Measurements from ENCODE around the gene XKR3.
"Not testable (repeated sequence)": the region's sequence is repeated elsewhere in the genome, so short reads cannot be mapped to it uniquely, and the experiment has no call there.

The XKR3 gene

DNA sequence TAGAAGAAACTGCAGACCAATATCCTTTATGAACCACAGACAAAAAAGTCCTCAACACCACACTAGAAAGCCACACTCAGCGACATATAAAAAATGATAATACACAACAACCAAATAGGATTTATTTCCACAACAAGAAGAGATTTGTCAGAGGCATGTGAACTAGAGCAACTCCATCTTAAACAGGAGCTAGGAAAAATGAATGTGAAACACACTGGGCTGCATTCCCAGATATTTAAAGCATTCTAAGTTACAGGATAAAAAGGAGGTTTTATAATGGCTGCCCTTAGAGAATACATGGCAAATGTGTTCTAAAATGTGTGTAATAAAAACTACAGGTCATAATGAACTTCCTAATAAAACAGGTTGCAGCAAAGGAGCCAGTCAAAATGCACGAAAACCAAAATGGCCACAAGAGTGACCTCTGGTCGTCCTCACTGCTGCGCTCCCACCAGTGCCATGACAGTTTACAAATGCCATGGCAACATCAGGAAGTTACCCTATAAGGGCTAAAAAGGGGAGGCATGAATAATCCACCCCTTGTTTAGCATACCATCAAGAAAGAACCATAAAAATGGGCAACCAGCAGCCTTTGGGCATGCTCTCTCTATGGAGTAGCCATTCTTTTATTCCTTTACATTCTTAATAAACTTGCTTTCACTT, 21.8 kb downstream of the XKR3 start:
- no peak for DNase-seq

DNA sequence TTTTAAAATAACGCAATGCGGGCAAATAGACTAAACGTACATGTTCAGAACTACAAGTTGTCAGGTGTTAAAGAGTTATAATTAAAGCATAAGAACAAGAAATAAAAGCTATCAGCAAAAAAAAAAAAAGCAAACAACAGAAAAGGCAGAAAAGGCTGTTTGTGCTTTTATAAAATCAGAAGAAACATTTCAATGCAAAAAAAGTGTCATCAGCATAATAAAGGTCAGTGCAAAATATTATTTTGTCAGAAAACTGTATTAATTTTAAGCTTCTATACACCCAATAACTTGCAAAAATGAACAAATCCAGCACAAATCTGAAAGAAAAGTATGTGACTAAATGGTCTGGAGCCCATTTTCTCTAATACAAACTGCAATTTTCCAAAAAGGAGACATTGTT, 23.6 kb downstream of the XKR3 start:
- DNase-seq: no peak

DNA sequence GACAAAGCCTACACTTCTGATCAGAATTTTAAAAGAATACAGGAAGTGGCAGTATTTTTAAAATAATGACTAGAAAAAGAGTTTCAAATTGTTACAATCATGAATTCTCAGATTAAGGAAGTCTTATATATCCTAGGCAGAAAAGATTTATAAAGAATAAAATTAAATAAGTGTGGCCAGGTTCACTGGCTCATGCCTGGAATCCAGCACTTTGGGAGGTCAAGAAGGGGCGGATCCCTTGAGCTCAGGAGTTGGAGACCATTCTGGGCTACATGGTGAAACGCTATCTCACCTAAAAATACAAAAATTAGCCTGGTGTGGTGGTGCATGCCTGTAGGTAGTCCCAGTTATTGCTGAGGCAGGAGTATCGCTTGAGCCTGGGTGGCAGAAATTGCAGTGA, 24.1 kb downstream of the XKR3 start:
- DNase-seq: no peak

DNA sequence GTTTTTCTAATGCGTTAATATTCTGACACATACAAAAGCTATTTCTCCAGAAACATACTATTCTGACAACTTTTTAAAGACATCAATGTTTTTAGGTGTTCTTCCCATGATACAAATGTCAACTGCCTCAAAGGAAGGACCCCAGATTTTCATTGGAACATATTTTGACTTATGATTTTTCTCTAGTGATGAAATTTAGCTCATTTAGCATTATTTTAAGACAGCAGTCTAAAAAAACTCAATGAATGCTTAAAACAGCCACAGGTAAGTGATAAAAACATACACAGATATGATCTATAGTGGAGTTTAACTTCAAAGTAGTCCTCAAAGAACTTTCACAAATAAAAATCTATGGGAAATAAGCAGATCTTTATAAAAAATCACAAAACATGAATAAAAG, 24.9 kb downstream of the XKR3 start:
- DNase-seq: no peak

DNA sequence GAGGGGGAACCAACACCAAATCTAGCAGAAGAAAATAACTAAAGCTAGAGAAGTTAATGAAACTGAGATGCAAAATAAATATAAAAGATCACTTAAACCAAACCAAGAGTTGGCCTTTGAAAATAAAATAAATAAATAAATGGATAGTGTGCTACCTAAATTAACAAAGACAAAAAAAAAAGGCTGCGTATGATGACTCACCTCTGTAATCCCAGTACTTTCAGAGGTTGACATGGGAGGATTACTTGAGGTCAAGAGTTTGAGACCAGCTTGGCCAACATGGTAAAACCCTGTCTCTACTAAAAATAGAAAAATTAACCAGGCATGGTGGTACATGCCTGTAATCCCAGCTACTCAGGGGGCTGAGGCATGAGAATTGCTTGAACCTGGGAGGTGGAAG, 29.7 kb downstream of the XKR3 start:
- DNase-seq: not testable (repeated sequence)

DNA sequence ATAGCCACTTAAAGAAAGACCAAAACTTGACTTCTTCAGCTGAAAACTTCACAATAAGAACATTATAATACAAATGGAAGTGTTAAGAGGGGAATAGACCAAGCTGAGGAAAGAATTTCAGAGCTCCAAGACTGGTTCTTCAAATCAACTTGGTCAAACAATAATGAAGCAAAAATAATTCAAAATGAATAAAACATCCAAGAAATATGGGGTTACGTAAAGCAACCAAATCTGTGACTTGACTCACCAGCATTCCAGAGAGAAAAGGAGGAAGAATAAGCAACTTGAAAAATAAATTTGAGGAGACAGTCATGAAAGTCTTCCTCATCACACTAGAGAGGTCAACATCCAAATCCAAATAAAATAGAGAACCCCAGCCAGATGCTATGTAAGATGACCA, 31.4 kb downstream of the XKR3 start:
- DNase-seq: no peak

DNA sequence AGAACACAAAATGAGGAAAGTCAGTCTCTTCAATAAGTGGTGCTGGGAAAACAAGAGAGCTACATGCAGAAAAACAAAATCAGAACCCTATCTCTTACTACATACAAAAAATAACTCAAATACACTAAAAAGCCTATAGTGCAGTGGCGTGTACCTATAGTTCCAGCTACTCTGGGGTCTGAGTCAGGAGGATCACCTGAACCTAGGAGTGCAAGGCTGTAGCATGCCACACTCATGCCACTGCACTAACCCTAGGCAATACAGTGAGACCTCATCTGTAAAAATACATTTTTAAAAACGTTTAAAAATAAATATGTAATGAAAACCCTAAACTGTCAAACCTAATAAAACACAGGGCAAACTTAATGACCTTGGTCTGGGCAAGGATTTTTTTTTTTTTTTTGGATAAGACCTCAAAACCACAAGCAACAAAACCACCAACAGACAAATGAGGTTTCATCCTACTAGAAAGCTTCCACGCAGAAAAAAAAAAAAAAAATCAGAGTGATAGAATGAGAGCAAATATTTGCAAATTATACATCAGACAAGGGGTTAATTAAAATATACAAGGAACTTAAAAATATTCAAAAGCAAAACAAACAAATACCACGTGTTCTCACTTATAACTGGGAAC, 35.2 kb downstream of the XKR3 start:
- no peak for DNase-seq

DNA sequence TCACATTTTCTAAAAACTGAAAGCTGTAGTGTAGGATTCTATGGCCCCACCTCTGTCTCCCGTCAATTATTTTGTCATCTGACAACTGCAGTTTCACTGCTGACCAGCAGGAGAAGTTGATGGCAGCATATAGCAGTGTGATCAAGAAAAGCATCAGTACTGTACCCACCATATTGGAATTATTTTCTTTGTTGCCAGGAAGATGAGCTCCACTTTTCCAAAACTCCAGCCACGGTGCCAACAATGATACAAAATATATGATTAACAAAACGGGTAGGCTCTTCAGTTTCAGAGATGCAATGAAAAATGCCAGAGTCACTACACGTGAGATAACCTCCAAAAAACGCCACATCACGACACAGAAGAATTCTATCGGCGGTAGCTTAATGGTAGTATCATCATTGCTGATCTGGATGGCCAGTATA, 41.3 kb downstream of the XKR3 start:
- no peak for DNase-seq

DNA sequence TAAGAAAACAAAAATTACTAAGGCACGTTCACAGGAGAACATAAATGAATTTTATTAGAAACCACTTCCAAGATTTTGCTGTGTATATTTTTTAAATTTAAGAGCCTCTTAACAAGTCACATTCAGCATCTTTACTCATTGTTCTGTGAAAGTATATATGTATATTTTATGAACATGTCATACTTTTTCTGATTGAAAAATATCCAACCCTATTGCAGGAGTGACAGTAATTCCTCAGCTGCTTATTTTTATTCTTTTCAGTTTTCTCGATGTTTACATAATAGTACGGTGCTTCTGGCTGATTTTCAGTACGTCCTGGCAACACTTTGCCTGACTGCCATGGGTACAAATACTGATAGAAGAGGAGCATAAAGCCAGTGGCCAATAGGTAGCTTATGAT, 41.8 kb downstream of the XKR3 start:
- DNase-seq: no peak

DNA sequence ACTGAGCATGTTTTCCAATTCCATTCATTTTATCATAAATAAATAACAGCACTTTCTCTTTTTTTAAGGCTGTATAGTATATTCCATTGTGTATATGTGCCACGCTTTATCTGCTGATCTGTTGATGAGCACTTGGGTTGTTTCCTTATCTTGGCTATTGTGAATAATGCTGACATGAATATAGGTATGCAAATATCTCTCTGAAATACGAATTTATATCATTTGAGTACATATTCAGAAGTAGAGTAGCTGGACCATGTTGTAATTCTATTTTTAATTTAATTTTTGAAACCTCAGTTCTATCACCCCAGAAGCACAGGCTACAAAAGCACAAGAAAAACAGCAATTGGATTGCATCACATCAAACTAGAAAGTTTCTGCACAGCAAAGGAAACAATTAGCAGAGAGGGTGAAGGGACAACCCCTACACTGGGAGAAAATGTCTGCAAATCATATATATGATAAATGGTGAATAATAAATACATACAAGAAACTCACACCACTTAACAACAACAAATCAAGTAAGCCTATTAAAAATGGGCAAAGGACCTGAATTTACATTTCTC, 43.4 kb downstream of the XKR3 start:
- no peak for DNase-seq

DNA sequence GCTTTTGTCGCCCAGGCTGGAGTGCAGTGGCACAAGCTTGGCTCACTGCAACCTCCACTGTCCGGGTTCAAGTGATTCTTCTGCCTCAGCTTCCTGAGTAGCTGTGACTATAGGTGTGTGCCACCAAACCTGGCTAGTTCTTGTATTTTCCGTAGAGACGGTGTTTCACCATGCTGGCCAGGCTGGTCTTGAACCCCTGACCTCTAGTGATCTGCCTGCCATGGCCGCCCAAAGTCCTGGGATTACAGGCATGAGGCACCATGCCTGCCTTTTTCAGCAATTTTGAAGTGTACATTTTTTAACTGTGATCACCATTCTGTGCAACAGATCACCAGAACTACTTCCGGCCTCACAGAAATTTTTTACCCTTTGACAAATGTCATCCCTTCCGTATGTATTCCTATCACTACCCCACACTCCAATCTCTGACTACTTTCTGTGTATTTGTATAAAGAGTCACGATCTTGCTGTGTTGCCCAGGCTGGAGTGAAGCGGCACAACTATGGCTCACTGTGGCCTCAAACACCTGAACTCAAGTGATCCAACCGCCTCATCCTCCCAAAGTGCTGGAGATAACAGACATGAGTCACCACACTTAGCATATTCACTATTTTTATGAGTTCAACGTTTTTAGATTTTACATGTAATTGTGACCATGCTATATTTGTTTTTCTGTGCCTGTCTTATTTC, 44.0 kb downstream of the XKR3 start:
- no peak for DNase-seq

DNA sequence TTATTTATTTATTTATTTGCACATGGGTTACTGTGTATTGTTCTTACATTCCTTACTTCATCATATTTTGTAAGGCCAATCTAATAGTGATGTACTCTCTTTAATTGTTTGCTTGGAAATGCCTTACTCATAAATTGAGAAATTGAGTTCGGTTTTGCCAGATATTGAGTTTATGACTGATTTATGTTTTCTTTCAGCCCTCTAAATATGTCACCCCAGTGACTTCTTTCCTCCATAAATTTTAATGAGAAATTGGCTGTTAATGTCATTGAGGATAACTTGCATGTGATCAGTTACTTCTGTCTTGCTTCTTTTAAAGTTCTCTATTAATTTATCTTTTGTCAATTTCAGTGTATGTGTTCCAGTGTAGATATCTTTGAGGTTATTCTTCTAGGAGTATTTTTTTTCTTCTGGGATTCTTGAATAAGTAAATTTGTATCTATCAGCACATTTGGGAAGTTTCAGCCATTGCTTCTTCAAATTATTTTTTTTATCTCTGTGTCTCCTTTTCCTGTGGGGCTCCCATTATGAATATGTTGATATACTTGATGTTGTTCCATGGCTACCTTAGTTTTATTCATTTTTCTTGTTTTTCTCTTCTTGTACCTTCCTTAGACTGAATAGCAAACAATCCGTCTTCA, 47.8 kb downstream of the XKR3 start:
- no peak for DNase-seq

DNA sequence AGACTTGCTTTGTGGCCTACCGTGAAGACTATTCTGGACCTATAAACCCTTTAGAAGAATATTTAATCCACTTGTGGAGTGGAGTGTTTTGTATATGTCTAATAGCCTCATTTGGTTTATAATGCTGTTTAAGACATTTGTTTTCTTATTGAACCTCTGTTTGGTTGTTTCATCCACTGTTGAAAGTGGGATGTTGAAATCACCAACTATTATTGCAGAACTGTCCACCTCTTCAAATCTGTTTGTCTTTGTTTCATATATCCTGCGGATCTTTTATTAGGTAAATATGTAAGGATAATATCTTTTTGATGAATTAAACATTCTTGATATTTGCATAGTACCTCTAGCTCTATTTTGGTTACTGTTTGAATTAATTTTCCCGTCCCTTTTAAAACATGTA, 49.1 kb downstream of the XKR3 start:
- DNase-seq: no peak

DNA sequence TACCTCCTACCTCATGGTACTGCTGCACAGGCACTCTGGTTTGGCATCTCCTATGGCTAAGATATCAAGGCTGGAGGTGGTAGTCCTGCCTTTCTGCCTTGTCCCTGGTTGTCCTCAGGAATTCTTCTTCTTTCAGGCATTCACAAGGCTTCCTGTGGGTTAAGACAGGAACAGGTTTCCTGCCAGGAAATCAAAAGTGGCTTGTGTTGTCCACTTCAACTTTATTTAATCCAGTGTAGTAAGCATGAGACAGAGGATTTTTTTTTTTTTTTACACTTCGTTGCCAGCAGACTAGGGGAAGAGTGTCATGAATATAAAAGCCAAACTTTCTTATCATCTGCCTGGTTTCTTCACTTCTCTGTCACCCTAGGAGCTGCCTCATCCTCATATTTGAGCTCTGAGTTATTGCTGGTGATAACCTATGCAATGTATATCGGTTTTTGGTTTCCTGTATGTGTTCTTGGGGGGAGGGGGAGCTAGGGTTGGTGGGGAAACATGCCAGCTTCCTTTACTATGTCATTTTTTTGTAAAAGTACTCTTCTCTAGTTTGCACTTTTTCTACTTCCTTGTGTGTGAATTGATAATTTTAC, 50.2 kb downstream of the XKR3 start:
- DNase-seq: no peak

DNA sequence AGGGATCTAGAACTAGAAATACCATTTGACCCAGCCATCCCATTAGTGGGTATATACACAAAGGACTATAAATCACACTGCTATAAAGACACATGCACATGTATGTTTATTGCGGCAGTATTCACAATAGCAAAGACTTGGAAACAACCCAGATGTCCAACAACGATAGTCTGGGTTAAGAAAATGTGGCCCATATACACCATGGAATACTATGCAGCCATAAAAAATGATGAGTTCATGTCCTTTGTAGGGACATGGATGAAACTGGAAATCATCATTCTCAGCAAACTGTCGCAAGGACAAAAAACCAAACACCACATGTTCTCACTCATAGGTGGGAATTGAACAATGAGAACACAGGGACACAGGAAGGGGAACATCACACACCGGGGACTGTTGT, 53.6 kb downstream of the XKR3 start:
- DNase-seq: not testable (repeated sequence)

DNA sequence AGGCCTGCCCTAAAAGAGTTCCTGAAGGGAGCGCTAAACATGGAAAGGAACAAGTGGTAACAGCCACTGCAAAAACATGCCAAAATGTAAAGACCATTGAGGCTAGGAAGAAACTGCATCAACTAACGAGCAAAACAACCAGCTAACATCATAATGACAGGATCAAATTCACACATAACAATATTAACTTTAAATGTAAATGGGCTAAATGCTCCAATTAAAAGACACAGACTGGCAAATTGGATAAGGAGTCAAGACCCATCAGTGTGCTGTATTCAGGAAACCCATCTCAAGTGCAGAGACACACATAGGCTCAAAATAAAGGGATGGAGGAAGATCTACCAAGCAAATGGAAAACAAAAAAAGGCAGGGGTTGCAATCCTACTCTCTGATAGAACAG, 57.3 kb downstream of the XKR3 start:
- DNase-seq: not testable (repeated sequence)

DNA sequence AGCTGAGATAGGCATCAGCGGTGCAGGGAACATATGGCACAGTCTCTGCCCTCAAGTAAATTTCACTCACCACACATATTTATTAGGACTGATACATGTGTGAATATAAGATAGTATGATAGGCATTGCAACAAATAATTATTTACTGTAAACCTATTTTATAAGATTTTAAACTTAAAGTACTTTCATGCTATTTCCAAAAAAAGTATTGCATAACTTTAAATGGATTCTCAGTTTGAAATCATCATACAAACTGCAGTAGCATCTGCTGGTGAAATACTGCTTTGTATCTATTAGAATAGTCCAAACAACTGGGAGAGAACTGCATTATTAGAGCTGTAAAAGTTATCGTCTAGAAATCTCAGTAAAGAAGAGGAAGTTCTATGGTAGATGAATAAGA, 63.0 kb downstream of the XKR3 start:
- DNase-seq: not testable (repeated sequence)

DNA sequence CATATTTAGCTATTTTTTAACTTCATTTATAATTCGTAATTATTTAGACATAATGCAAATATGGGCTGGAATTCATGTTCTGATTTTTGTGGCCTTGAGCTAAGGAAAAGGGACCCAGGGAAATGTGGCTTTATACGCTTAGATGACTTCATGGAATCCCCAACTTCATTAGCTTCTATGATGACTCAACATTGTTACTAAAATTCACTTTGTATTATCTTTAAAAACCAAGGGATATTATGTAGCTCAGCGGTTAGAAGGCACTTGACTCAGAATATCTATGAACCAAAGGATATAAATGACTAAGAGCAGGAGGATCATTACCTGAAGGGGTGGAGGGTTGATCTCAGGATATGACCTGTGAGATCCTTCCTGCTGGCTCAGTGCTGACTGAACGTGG, 64.8 kb downstream of the XKR3 start:
- DNase-seq: not testable (repeated sequence)

DNA sequence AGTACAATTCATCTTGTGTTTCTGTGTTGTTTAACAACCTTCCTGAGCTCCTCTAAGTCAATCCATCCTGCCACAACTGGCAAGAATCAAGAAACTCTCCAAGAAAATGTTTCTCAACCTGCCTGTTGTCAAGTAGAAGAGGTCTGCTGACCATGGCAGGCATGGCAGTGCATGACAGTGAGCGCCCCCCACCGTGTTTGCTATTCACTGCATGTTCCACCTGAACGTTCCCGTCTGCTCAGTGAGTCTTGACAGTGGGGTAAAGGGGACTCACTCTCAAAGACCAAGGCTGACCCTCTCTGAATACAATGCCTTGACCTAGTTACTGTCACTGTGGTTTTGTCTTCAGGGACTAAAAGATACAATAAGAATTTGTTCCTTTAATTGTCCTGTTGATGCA, 75.9 kb downstream of the XKR3 start:
- not testable (repeated sequence) for DNase-seq

DNA sequence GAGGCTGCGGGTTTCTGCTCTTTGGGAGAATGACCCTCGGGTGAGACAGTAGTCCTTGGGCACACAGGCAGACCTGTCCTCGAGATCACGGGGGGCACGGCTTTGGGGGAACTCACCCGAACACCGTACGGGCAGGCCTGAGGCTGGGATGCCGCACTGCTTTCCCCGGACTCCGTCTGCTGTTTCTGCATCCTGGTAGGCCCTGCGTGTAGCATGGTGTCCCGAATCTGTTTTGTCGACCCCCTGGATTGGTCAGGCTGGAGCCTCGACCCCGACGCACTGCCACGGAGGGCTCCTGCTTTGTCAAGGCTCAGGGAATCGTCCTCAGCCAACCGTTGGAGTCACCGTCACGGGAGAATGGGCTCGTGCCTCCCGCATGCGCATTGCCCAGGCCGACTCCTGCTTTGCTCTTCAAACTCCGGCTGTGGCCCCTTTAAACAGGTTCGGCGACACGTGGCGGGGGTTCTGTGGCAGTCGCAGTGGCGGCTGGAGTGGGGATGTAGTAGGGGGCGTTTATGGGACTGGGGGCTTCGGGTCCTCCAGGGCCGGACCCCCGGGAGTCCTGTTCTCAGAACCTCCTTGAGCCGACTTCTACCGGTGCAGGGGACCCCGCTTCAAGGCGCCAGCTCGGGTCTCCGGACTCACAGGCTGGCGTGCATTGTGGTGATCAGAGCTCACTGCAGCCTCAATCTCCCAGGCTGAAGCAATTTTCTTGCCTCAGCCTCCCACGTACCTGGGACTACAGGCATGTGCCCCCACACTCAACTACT, 76.9 kb downstream of the XKR3 start:
- DNase-seq: not testable (repeated sequence)

DNA sequence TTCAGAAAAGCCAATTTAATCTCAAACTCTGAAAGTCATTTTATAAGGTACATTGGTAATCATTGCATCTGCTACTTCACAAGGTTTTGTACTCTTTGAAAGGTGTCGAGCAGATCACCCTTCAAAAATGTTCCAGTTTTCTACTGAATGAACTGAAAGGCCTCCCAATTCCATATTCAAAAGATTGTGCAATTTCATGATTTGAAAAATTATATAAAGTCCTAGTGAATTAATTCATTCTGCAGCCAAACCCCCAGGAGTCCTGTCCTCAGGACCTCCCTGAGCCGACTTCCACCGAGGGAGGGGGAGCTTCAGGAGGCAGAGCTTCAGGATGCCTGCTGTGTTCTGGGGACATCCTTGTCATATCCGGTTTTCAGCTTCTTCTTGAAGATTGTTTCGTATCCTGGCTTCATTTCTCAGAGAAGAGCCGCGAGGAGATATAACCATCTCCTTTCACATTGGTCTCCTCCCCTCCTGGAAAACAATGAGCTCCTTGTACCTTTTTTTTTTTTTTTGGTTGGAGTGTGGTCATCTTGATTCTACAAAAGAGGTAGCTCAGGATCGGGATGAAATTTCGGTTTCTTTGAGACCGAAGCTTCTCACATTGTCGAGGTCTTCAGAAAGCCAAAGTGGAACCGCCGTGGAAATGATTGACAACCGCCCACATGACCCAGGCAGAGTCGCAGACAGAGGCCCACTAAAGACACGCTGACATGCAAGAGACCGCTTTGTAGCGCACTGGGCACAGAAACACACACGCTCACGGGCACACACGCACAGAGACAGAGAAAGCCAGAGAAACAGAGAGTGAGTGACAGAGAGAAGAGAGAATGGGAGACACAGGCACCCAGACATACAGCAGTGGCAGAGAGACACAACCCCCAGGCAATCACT, 77.7 kb downstream of the XKR3 start:
- DNase-seq: not testable (repeated sequence)
